ENCODE measurements around the gene IL22RA1.

DNA sequence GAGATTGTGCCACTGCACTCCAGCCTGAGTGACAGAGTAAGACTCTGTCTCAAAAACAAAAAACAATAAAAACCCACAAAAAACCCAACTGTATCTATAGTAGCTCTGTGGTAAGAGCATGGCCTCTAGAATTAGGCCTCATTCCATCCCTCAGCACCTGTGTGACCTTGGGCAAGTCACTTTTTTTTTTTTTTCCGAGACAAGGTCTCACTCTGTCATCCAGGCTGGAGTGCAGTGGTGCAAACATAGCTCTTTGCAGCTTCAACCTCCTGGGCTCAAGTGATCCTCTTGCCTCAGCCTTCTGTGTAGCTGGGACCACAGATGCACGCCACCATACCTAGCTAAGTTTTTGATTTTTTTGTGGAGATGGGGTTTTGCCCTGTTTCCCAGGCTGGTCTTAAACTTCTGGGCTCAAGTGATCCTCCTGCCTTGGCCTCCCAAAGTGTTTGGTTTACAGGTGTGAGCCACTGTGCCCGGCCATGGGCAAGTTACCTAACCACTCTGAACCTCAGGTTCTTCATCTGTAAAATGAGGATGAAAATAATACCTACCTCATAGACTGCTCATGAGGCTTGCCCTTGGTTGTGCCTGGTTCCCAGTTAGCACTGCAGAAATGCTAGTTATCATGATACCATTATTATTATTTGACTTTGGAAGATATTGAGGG is 15.7 kb downstream of the IL22RA1 start:
- TF ChIP-seq CTCF (conservative IDR thresholded peaks at IDR 0.05 in 1 of 2, IDR thresholded peaks at IDR 0.05 in 1 of 2; ENCODE audit: extremely low read depth in 1 of 2, insufficient read depth in 1 of 2, low read depth in 1 of 2, low read length in 2 of 2) (no peak), EZH2 (IDR thresholded peaks at IDR 0.05; ENCODE audit: borderline replicate concordance, low read length) (no peak)

All from mammary epithelial cell (primary cell).